ENCODE results near the gene TLR10.
A peak's percentile ranks its signal among the peaks of the same experiment; 100 is the strongest.

TLR10 gene

DNA sequence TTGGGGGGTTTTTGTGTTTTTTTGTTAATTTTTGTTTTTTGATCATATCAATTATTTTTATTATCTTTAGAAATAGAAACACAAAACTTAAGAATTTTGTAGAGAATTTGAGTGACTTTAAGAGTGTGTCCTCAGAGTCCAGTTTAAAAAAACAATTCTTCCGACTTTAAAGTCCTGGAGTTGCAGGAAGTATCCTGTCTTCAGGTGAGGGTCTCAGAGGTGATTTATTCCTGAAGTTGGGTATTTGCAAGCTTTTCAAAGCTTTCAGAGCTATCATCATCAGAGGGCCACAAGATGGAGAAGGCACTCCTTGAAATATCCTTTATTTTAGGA, 23.0 kb downstream of the TLR10 start:
- DNase-seq: no peak

DNA sequence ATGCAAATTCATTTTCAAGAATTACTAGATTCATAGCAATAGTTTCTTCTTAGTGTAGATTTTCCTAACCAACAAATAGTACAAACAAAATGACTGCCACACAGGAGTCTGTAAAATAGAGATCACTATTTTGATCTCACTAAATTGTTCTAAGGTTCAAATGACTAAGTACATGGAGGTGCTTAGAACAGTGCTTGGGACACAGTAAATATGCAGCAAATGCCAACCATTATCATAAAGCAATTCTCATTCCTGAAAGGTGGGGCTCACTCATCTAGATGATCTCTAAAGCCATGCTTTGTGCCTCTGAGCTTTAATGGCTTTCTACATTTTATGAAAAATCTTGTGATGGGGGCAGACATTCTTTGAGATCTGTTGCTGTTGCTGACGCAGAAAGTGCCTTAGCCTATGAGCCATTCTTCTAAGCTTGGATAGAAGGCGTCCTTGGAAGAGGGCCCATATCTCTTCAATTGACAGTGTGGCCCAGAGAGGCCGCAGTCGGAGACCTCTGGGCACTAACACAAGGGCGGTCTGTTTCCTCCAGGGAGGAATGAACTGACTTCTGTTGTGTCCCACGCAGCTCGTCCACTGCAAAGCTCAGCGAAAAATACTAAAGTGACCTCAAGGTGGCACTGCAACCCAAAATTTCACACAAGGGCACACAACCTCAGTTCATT, 23.5 kb downstream of the TLR10 start:
- peak; percentile 9 for DNase-seq

GRCh38 chr4:38757945-38758600, 24.7 kb downstream of the TLR10 start:
- DNase-seq: no peak

DNA sequence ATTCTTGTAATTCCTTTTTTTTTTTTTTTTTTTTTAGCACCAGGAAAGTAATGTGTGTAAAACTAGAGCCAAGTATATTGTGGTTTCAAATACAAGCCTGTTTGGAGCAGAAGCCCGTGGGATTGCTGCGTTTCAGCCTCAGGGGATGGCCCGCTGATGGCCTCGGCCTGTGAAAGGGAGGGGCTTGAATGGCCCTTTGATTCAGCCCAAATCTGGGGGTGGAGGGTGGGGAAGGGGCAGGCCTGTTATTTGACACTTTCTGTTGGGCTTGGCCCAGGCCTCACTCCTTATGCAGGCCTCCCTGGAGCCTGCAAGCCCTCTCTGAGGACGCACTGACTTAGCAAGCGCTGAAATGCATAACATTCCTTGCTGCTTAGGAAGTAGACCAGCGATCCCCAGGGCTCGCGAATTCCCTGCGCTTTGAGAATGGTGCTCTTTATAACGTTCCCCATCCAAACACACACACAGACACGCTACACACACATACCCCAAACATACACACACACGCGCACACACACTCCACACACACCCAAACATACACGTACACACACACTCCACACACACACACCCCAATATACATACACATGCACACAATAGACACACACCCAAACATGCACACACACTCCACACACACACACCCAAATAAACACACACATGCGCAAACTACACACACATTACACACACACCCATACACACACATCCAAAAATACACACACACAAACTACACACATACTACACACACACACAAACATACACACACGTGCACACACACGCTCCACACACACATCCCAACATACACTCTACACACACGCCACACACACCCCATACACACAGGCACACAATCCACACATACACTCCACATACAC, 29.6 kb downstream of the TLR10 start:
- DNase-seq: peak; percentile 88

DNA sequence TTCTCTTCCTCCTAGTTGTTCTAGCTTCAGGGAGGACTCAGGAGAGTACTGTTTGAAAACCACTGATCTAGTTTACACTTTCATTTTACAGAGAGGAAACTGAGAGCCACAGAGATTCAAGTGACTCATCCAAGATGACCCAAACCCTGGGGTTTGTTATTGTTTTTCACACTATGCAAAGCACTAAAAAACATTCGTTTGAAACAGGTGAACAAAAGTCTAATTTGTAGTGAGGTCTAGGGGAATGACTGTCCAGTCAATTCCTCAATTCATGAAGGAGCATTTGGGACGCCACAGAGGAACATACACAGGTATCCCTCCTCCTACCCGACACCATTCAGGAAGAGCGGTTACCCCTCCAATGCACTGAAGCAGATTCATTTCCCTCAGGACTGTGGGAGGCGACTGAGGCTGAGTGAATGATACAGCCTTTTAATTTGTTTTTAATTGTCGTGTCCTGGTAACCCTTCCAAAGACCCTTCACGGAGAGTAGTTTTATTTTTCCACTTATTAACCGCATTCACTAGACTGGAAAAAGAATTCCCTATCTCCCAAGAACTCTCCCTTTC, 30.3 kb downstream of the TLR10 start:
- no peak for DNase-seq

- no peak for DNase-seq
Measured at GRCh38 chr4:38751341-38752010, 31.3 kb downstream of the TLR10 start.

DNA sequence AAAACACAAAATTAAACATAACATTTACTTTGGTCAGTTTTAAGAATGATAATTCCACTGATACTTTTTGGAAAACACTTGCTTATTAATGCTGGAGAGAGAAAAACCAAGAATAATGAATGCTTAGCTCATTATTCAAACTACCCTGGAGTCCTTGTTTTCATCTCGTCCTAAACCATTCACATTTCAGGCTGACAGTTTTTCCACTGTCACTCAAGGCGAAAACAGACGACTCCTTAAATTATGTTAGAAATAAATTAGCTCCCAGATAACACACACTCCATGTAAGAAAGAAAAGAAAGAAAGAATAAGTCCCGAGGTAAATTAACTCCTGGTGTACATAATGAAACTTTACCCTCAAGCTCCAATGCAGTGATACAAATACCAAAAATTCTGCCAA, 33.5 kb downstream of the TLR10 start:
- DNase-seq: no peak

DNA sequence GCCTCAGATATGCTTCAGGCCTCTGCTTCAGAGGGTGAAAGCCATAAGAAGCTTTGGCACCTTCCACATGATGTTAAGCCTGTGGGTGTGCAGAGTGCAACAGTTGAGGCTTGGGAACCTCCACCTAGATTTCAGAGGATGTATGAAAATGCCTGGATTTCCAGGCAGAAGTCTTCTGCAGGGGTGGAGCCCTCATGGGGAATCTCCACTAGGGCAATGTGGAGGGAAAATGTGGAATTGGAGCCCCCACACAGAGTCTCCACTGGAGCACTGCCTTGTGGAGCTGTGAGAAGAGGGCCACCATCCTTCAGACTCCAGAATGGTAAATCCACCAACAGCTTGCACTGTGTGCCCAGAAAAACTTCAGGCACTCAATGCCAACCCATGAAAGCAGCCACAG, 35.2 kb downstream of the TLR10 start:
- no peak for DNase-seq

GRCh38 chr4:38745881-38746280, 36.9 kb downstream of the TLR10 start:
- DNase-seq: no peak

DNA sequence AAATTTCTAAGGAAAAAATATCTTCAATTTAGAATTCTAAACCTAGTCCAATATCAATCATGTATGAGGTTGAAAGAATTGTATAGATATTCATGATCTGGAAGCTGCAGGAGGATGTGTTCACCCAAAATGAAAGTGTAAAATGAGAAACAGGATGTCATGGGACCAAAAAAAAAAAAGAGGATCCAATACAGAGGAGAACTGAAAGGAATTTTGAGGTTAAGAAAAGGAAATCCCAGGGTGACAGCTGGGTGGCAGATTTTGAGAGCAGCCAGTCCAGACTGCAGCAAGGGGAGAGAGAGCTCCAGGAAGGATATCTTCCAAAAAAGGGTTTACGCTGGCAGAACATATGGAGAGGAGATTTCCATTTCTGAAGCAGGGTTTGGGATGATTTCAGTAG, 38.9 kb downstream of the TLR10 start:
- no peak for DNase-seq

- DNase-seq: no peak
Measured at GRCh38 chr4:38740303-38740702, 42.5 kb downstream of the TLR10 start.

GRCh38 chr4:38738940-38739803, 43.6 kb downstream of the TLR10 start:
- DNase-seq: no peak

GRCh38 chr4:38735870-38736269, 46.9 kb downstream of the TLR10 start:
- no peak for DNase-seq

GRCh38 chr4:38734911-38735310, 47.9 kb downstream of the TLR10 start:
- DNase-seq: no peak

DNA sequence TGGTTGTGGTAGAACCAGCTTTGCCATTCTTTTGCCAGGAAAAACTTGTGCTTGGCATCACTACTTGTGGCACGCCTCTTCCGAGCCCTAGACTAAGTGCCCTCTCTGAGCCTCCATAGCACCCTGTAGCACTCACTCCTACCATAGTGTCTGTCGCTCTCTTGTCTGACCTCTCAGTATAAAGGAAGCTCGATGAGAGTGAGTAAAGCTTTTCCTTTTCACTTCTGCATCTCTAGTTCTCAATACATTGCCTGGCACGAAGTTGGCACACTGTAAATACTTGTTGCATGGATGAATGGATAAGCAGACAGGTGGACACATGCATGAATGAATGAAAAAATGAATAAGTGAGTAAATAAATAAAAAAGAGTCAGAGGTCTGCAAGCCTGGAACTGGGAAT, 48.3 kb downstream of the TLR10 start:
- no peak for DNase-seq

DNA sequence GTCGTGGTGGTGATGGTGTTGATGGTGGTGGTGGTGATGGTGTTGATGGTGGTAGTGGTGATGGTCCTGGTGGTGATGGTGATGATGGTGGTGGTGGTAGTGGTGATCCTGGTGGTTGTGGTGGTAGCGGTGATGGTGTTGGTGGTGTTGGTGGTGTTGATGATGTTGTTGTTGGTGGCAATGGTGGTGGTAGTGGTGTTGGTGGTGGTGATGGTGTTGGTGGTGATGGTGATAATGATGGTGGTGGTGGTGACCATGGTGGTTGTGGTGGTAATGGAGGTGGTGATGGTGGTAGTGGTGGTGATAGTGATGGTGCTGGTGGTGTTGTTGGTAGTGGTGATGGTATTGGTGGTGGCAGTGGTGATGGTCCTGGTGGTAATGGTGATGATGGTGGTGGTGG, 49.1 kb downstream of the TLR10 start:
- DNase-seq: no peak

GRCh38 chr4:38730830-38731646, 51.8 kb downstream of the TLR10 start:
- DNase-seq: peak; percentile 52

DNA sequence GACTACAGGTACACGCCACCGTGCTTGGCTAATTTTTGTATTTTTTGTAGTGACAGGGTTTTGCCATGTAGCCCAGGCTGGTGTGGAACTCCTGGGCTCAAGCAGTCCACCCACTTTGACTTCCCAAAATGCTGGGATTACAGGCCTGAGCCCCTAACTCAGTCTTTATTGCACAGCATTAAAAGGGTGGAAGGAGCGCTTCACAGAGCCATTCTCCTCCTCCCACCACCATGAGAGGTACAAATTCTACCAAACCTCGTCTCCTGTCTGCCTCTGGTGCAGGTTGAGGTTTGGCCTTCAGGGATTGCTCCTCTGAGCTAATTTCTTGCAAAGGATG, 52.3 kb downstream of the TLR10 start:
- DNase-seq: no peak

DNA sequence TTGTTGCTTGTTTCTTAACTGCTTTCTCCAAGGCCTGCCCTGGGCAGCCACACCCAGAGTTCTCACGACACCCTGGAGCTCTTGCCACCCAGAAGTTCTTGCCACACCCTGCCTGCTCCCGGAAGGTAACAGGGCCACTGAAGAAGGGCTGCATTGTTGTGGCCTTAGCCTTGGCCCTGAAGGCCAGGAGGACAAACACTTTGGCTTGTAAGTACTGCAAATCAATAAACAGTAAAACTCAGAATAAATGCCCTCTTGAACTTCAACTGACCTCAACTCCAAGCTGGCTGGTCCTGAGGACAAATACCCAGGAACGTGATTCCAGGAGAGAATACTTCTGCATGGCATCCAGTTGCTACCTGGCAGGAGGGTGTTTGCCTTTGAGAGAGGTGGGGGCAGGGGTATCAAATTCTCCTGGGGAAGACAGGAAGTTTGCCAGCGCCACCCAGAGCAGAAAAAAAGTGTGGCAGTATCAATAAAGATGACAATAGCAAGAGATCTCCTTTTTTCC, 54.1 kb downstream of the TLR10 start:
- DNase-seq: no peak

DNA sequence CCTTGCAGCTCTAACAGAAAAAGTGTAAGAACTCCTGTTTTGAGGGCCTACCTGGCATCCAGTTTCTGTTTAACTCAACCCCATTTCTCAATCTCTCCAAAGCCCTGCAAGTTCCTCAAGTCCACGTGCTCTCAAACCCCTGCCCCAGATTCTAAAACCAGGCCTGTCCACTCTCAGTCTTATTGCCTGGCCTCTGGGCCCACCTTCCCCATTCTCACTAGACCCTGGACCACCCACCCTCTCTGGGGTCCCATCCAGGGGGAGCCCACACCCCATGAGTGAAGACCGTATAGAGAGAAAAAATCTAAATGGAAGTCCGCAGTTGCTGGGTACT, 58.3 kb downstream of the TLR10 start:
- no peak for DNase-seq

GRCh38 chr4:38723726-38724474, 58.9 kb downstream of the TLR10 start:
- DNase-seq: no peak

Measured in amniotic stem cell (primary cell).